ENCODE measurements around the gene MFSD11.

- TF ChIP-seq EZH2 (IDR thresholded peaks at IDR 0.05) (no peak), POLR2AphosphoS5 (IDR thresholded peaks at IDR 0.05; ENCODE audit: low read depth, low read length) (no peak), CTCF (IDR thresholded peaks at IDR 0.05 in 2 of 3, conservative IDR thresholded peaks at IDR 0.05 in 1 of 3; ENCODE audit: borderline replicate concordance in 1 of 3, insufficient read depth in 1 of 3, low read depth in 2 of 3, low read length in 2 of 3) (no peak), MAX (IDR thresholded peaks at IDR 0.05) (no peak), POLR2A (IDR thresholded peaks at IDR 0.05; ENCODE audit: borderline replicate concordance, extremely low read depth, insufficient read depth, insufficient read length) (no peak), TCF7L2 (IDR thresholded peaks at IDR 0.05; ENCODE audit: borderline replicate concordance, extremely low read depth, insufficient read depth, insufficient read length) (no peak), CEBPB (IDR thresholded peaks at IDR 0.05; ENCODE audit: low read depth) (no peak), ZNF274 (IDR thresholded peaks at IDR 0.05; ENCODE audit: low read depth, low read length) (no peak), YY1 (IDR thresholded peaks at IDR 0.05; ENCODE audit: extremely low read depth, insufficient replicate concordance, low read depth, low read length) (no peak), RAD21 (IDR thresholded peaks at IDR 0.05; ENCODE audit: low read depth) (no peak), ZFX (IDR thresholded peaks at IDR 0.05) (no peak), ATF3 (IDR thresholded peaks at IDR 0.05) (no peak), REST (IDR thresholded peaks at IDR 0.05; ENCODE audit: low read depth) (no peak), EGR1 (IDR thresholded peaks at IDR 0.05; ENCODE audit: low read depth) (no peak)
These were observed 89.8 kb downstream of the MFSD11 start for GRCh38 chr17:76827736-76828135.

All from HCT116 (cell line).